Gastrocnemius medialis (tissue), 4 donors: ENCODE results near the gene SUGCT. TPM values are rescaled to one million over a fixed set of nuclear protein-coding genes. Genes with fewer than 3 reads are reported as not detected.

Source experiments
- ATAC-seq, 2 donors: fragments of 150-250 bp; one replicate each; pipeline ENCODE4 v1.9.1; 2016
- DNase-seq, 2 donors: peaks; one replicate each; pipeline ENCODE4 v3.0.0-alpha.2; 2019
- H3K27ac ChIP-seq, 4 donors: fragments of 200-600 bp; sonication (generic); 1 replicate in 1 of 4; 2 replicates in 3 of 4; pipeline ENCODE4 v1.5.1; 2016 to 2018; ENCODE audit warnings: mild to moderate bottlenecking in 2 of 4, moderate library complexity in 1 of 4
- H3K27me3 ChIP-seq, 3 donors: fragments of 200-600 bp; sonication (generic) in 2 of 3; 1 replicate in 1 of 3; 2 replicates in 2 of 3; pipeline versions ENCODE4 v1.5.1 to v1.6.0; 2016 to 2019; ENCODE audit warnings: mild to moderate bottlenecking in 1 of 3, moderate library complexity in 1 of 3
- H3K36me3 ChIP-seq, 2 donors: fragments of 200-600 bp; sonication (generic) in 1 of 2; one replicate each; pipeline ENCODE4 v1.5.1; 2017 to 2018
- H3K4me1 ChIP-seq, 2 donors: fragments of 200-600 bp; sonication (generic) in 1 of 2; one replicate each; pipeline ENCODE4 v1.5.1; 2016 to 2017; ENCODE audit warnings: mild to moderate bottlenecking in 2 of 2
- H3K4me3 ChIP-seq, 4 donors: fragments of 200-600 bp; sonication (generic) in 3 of 4; 1 replicate in 1 of 4; 2 replicates in 3 of 4; pipeline ENCODE4 v1.5.1; 2016 to 2019; ENCODE audit warnings: mild to moderate bottlenecking in 2 of 4
- H3K9me3 ChIP-seq, 3 donors: fragments of 200-600 bp; sonication (generic) in 2 of 3; 1 replicate in 1 of 3; 2 replicates in 2 of 3; pipeline ENCODE4 v1.5.1; 2016 to 2019
- CTCF ChIP-seq, 5 experiments: fragments of 450-650 bp in 3 of 5; fragments of 200-600 bp in 2 of 5; sonication (generic) in 2 of 5; IDR thresholded peaks in 4 of 5; conservative IDR thresholded peaks in 1 of 5; 1 replicate in 4 of 5; 2 replicates in 1 of 5; pipeline ENCODE4 v1.5.1; 2016 to 2019; ENCODE audit warnings: antibody characterized with exemption in 5 of 5, mild to moderate bottlenecking in 3 of 5, moderate library complexity in 3 of 5
- POLR2A ChIP-seq, 2 donors: fragments of 450-650 bp; IDR thresholded peaks; one replicate each; pipeline ENCODE4 v1.6.1; 2017; ENCODE audit warnings: antibody characterized with exemption in 2 of 2, mild to moderate bottlenecking in 2 of 2, moderate library complexity in 2 of 2
- in situ Hi-C, 4 donors: fragments of 200-750 bp; cut with MboI; loops; one replicate each; pipeline versions ENCODE4 v1.15.0 to v1.8.0; 2017; ENCODE audit warnings: low sequenced_read_pairs in 4 of 4
- intact Hi-C: fragments of 100-400 bp; cut with DNase I; formaldehyde crosslinking; loops from one replicate; pipeline ENCODE4 v1.15.1; 2023; ENCODE audit warnings: low total_unique reads
- total RNA-seq, 4 donors: library from RNA; depleted of rRNA; stranded (reverse); fragments of >200 nt; gene quantifications; one replicate each; pipeline versions ENCODE4 v1.1.0 to v1.2.3, GENCODE V29; 2016

SUGCT gene
- total RNA-seq, 4 donors from 2014 or later: 2.3 to 3.5 (median 2.9) TPM

GRCh38 chr7:40643664-40644063, 508.9 kb downstream of the SUGCT start:
- no peaks in the 10 kb centered on the region for H3K36me3 ChIP-seq
- H3K27ac ChIP-seq: no peak overlapping the region
- H3K9me3 ChIP-seq: no peaks in the 10 kb centered on the region
- ATAC-seq (no peak), DNase-seq (no peak)
- TF ChIP-seq POLR2A (IDR thresholded peaks at IDR 0.05): no peak
- no peak for TF ChIP-seq CTCF (IDR thresholded peaks at IDR 0.05 in 4 of 5, conservative IDR thresholded peaks at IDR 0.05 in 1 of 5)
- no peaks in the 10 kb centered on the region for H3K27me3 ChIP-seq
- no peak overlapping the region for H3K4me3 ChIP-seq
- in situ Hi-C loops (no loop called here), intact Hi-C loops (no loop called here)
- H3K4me1 ChIP-seq: no peaks in the 10 kb centered on the region

GRCh38 chr7:40644454-40645188, 509.8 kb downstream of the SUGCT start:
- H3K36me3 ChIP-seq: no peaks in the 10 kb centered on the region
- ATAC-seq (no peak), DNase-seq (no peak)
- intact Hi-C loops: no loop called here
- no peak overlapping the region for H3K27ac ChIP-seq
- no peaks in the 10 kb centered on the region for H3K4me1 ChIP-seq
- no peaks in the 10 kb centered on the region for H3K27me3 ChIP-seq
- no peaks in the 10 kb centered on the region for H3K9me3 ChIP-seq
- TF ChIP-seq POLR2A (IDR thresholded peaks at IDR 0.05): no peak
- TF ChIP-seq CTCF (IDR thresholded peaks at IDR 0.05 in 4 of 5, conservative IDR thresholded peaks at IDR 0.05 in 1 of 5): no peak
- H3K4me3 ChIP-seq: no peak overlapping the region
- in situ Hi-C loops: no loop called here

GRCh38 chr7:40645197-40645596, 510.4 kb downstream of the SUGCT start:
- in situ Hi-C loops: no loop called here
- no peaks in the 10 kb centered on the region for H3K4me1 ChIP-seq
- H3K36me3 ChIP-seq: no peaks in the 10 kb centered on the region
- no peaks in the 10 kb centered on the region for H3K9me3 ChIP-seq
- no peak for TF ChIP-seq POLR2A (IDR thresholded peaks at IDR 0.05)
- no peak for TF ChIP-seq CTCF (IDR thresholded peaks at IDR 0.05 in 4 of 5, conservative IDR thresholded peaks at IDR 0.05 in 1 of 5)
- DNase-seq: no peak
- intact Hi-C loops: no loop called here
- no peak overlapping the region for H3K27ac ChIP-seq
- H3K4me3 ChIP-seq: no peak overlapping the region
- H3K27me3 ChIP-seq: no peaks in the 10 kb centered on the region
- ATAC-seq: no peak

GRCh38 chr7:40646717-40647116, 511.9 kb downstream of the SUGCT start:
- intact Hi-C loops (no loop called here), in situ Hi-C loops (no loop called here)
- Histone ChIP-seq H3K4me1 (no peaks in the 10 kb centered on the region), H3K9me3 (no peaks in the 10 kb centered on the region), H3K27ac (no peak overlapping the region), H3K27me3 (no peaks in the 10 kb centered on the region), H3K36me3 (no peaks in the 10 kb centered on the region), H3K4me3 (no peak overlapping the region)
- TF ChIP-seq POLR2A (IDR thresholded peaks at IDR 0.05) (no peak), CTCF (IDR thresholded peaks at IDR 0.05 in 4 of 5, conservative IDR thresholded peaks at IDR 0.05 in 1 of 5) (no peak)
- ATAC-seq: no peak
- no peak for DNase-seq

GRCh38 chr7:40647719-40648118, 512.9 kb downstream of the SUGCT start:
- H3K4me3 ChIP-seq: no peak overlapping the region
- ATAC-seq: no peak
- no peaks in the 10 kb centered on the region for H3K27me3 ChIP-seq
- no peak for DNase-seq
- no peak overlapping the region for H3K27ac ChIP-seq
- TF ChIP-seq POLR2A (IDR thresholded peaks at IDR 0.05) (no peak), CTCF (IDR thresholded peaks at IDR 0.05 in 4 of 5, conservative IDR thresholded peaks at IDR 0.05 in 1 of 5) (no peak)
- H3K4me1 ChIP-seq: no peaks in the 10 kb centered on the region
- in situ Hi-C loops: no loop called here
- H3K36me3 ChIP-seq: no peaks in the 10 kb centered on the region
- H3K9me3 ChIP-seq: no peaks in the 10 kb centered on the region
- intact Hi-C loops: no loop called here
